Measurements from ENCODE around the gene EVL. TPM values are rescaled to one million over a fixed set of nuclear protein-coding genes. Genes with fewer than 3 reads are reported as not detected.

The EVL gene
- polyA plus RNA-seq, 1 experiment: 18.6 TPM

DNA sequence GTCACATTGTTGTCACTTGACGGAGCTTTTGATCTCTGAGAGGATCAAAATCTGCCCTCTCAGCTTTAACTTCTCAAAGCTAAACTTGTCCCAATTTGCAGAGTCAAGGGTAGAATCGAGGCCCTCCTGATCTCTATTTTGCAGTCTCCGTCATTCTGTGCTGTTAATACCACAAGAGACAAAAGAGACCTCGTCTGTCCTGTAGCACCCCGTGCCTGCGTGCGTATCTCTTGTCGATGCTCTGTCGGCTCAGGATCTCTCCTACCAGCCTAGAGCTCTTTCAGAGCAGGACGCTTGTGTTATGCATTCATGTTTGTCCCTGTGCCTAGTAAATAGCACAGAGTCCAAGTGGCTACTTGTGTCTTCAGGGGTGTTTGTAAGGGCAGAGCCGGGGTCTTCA, 5.1 kb downstream of the EVL start:
- POLR2A ChIA-PET: no interaction called here
- H3K27me3 ChIP-seq (ENCODE audit: control insufficient read depth, insufficient read depth, low read length): no peaks in the 10 kb centered on the region
- CTCF ChIA-PET: interaction anchor here (1.4 kb wide), 1 partner anchor 21 kb away, joined by 3 read pairs; no protein-coding TSS in a partner anchor
- DNase-seq (ENCODE audit: low read depth): no peak
- H3K4me3 ChIP-seq (ENCODE audit: low read depth, low read length): no peak overlapping the region
- TF ChIP-seq, protein P1, sequence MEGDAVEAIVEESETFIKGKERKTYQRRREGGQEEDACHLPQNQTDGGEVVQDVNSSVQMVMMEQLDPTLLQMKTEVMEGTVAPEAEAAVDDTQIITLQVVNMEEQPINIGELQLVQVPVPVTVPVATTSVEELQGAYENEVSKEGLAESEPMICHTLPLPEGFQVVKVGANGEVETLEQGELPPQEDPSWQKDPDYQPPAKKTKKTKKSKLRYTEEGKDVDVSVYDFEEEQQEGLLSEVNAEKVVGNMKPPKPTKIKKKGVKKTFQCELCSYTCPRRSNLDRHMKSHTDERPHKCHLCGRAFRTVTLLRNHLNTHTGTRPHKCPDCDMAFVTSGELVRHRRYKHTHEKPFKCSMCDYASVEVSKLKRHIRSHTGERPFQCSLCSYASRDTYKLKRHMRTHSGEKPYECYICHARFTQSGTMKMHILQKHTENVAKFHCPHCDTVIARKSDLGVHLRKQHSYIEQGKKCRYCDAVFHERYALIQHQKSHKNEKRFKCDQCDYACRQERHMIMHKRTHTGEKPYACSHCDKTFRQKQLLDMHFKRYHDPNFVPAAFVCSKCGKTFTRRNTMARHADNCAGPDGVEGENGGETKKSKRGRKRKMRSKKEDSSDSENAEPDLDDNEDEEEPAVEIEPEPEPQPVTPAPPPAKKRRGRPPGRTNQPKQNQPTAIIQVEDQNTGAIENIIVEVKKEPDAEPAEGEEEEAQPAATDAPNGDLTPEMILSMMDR (IDR thresholded peaks at IDR 0.05; ENCODE audit: insufficient read depth, low read depth, low read length): no peak
- H3K36me3 ChIP-seq (ENCODE audit: control insufficient read depth, insufficient read depth, low read length): no peaks in the 10 kb centered on the region

GRCh38 chr14:100071545-100071944, 6.3 kb downstream of the EVL start:
- Histone ChIP-seq H3K36me3 (ENCODE audit: control insufficient read depth, insufficient read depth, low read length) (no peaks in the 10 kb centered on the region), H3K27me3 (ENCODE audit: control insufficient read depth, insufficient read depth, low read length) (no peaks in the 10 kb centered on the region), H3K4me3 (ENCODE audit: low read depth, low read length) (no peak overlapping the region)
- TF ChIP-seq, protein P1 (IDR thresholded peaks at IDR 0.05; ENCODE audit: insufficient read depth, low read depth, low read length): no peak
- ChIA-PET POLR2A (no interaction called here), CTCF (interaction anchor here (1.0 to 1.8 kb wide), 4 partner anchors 9 to 89 kb away, joined by 3 to 5 read pairs (median 4); no protein-coding TSS in a partner anchor)
- DNase-seq (ENCODE audit: low read depth): no peak

- no peak for DNase-seq (ENCODE audit: low read depth)
- Histone ChIP-seq H3K36me3 (ENCODE audit: control insufficient read depth, insufficient read depth, low read length) (no peaks in the 10 kb centered on the region), H3K4me3 (ENCODE audit: low read depth, low read length) (no peak overlapping the region), H3K27me3 (ENCODE audit: control insufficient read depth, insufficient read depth, low read length) (no peaks in the 10 kb centered on the region)
- CTCF ChIA-PET: interaction anchor here (0.6 to 1.8 kb wide), 4 partner anchors 10 to 90 kb away, joined by 4 to 5 read pairs (median 4); no protein-coding TSS in a partner anchor
- TF ChIP-seq, protein P1 (IDR thresholded peaks at IDR 0.05; ENCODE audit: insufficient read depth, low read depth, low read length): no peak
- POLR2A ChIA-PET: interaction anchor here (0.7 kb wide), 1 partner anchor 32 kb away, joined by 9 read pairs; no protein-coding TSS in a partner anchor
Measured at GRCh38 chr14:100072783-100073346, 7.6 kb downstream of the EVL start.

DNA sequence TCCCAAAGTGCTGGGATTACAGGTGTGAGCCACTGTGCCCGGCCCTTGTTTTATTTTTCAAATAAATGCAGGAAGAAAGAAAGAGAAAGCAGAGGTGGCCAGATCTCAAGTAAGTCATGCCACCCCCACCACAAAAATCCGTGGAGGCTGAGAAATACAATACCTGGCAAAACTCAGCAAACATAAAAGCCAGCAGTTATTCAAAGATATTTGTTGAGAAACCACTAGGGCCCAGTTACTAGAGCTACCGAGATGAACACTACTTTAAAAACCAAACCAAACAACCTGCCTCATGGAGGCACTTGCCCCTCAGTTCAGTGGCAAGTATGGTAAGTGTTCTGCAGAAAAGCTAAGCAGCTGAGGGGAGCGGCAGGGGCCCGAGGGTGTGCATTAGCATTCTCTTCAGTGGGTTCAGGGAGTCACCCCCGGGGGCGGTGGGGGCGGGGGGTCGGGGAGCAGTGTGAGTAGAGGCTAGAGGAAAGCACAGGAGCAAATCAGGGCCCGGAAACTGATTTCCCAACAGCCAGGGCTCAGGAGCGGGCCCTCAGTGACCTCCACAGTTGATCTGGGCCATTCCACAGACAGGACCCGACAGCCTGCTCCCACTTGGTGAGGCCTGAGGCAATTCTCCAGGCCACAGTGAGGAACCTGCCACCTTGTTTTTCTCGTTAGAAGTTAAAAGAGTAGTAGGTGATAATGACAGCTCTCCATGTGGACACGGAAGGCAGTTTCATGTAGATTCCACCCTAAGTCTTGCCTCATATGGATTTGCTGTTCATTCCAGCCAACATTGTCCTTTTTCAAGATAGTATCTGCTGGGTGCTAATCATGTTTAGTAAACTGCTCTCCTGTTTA, 8.6 kb downstream of the EVL start:
- no peaks in the 10 kb centered on the region for H3K27me3 ChIP-seq (ENCODE audit: control insufficient read depth, insufficient read depth, low read length)
- TF ChIP-seq, protein P1 (IDR thresholded peaks at IDR 0.05; ENCODE audit: insufficient read depth, low read depth, low read length): no peak
- H3K36me3 ChIP-seq (ENCODE audit: control insufficient read depth, insufficient read depth, low read length): no peaks in the 10 kb centered on the region
- no peak for DNase-seq (ENCODE audit: low read depth)
- CTCF ChIA-PET: interaction anchor here (2.3 kb wide), 1 partner anchor 12 kb away, joined by 9 read pairs; no protein-coding TSS in a partner anchor
- POLR2A ChIA-PET: no interaction called here
- H3K4me3 ChIP-seq (ENCODE audit: low read depth, low read length): no peak overlapping the region

DNA sequence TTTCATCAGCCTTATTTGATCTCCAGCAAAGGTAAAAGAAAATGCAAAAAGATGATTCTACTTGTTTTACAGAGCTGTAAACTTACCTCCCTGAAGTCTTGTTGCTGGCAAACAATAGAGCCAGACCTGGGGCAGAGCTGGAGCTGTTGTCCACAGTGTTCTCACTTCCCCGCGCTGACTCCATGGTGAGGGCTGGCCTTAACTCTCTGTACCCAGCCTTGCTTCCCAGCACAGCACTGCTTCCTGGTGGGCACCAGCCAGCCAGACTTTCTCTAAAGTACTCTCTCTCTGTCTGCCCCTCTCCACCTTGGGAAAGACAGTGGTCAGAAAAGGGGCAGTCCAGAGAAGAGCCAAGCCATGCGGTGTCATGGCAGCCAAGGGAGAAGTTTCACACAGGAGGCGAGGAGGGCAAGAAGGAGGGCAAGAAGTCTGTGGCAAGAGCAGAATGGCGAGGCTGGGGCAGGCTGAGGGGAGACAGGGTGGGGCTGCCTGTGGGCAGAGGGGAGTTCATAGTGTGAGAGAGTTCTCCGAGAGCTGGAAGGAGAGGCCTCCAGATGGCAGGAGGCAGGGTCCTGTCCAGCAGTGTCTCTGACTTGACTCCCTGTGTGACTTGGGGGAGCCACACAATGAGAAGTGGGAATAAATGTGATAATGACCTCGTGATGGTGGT, 9.3 kb downstream of the EVL start:
- no peaks in the 10 kb centered on the region for H3K36me3 ChIP-seq (ENCODE audit: control insufficient read depth, insufficient read depth, low read length)
- POLR2A ChIA-PET: no interaction called here
- no peak for DNase-seq (ENCODE audit: low read depth)
- H3K4me3 ChIP-seq (ENCODE audit: low read depth, low read length): no peak overlapping the region
- H3K27me3 ChIP-seq (ENCODE audit: control insufficient read depth, insufficient read depth, low read length): no peaks in the 10 kb centered on the region
- TF ChIP-seq, protein P1 (IDR thresholded peaks at IDR 0.05; ENCODE audit: insufficient read depth, low read depth, low read length): no peak
- CTCF ChIA-PET: interaction anchor here (0.8 to 2.3 kb wide), 3 partner anchors 13 to 34 kb away, joined by 3 to 9 read pairs (median 3); no protein-coding TSS in a partner anchor

Data from BJ (cell line).